SK-N-SH (cell line): ENCODE measurements around the gene ZFYVE27. TPM values are rescaled to one million over a fixed set of nuclear protein-coding genes. Genes with fewer than 3 reads are reported as not detected.

ENCODE experiments used
- CTCF ChIA-PET: fragments of 300-600, 350-600 bp; formaldehyde crosslinking; extraction: SDS; loops from one replicate; lab custom pipeline; 2021; lab: Yijun Ruan, JAX
- POLR2A ChIA-PET: fragments of 350-600 bp; sonication (Branson Sonifier 250); formaldehyde crosslinking; extraction: SDS; loops from one replicate; lab custom pipeline; 2020; ENCODE audit warnings: antibody characterized with exemption, inconsistent platforms; lab: Yijun Ruan, JAX
- DNase-seq: peaks from one replicate; pipeline ENCODE4 v3.0.0; 2012
- H2AFZ ChIP-seq: fragments of 200-600 bp; sonication (generic); 2 replicates; pipeline ENCODE4 v1.8.1; 2016; ENCODE audit warnings: antibody characterized with exemption, mild to moderate bottlenecking, low read depth
- H3F3A ChIP-seq: fragments of 200-600 bp; sonication (generic); replicated peaks from 2 replicates; pipeline ENCODE3; 2016; ENCODE audit warnings: antibody characterized with exemption, mild to moderate bottlenecking; ENCODE audit not compliant: insufficient read depth
- H3K27ac ChIP-seq, 2 experiments: fragments of 200-500 bp in 1 of 2; fragments of 200-600 bp in 1 of 2; sonication (Bioruptor generic) in 1 of 2; sonication (generic), shearing (Covaris generic) in 1 of 2; 2 replicates each; pipeline versions ENCODE4 v1.5.1 to v1.6.1; 2014 to 2016; ENCODE audit warnings: low read depth in 2 of 2, inconsistent platforms in 1 of 2, low read length in 1 of 2, mild to moderate bottlenecking in 1 of 2, mixed read lengths in 1 of 2
- H3K27me3 ChIP-seq: fragments of 200-600 bp; sonication (generic), shearing (Covaris generic); 2 replicates; pipeline ENCODE4 v1.6.1; 2016; ENCODE audit warnings: mixed run types; ENCODE audit not compliant: insufficient read depth
- H3K36me3 ChIP-seq, 2 experiments: fragments of 200-500 bp in 1 of 2; fragments of 200-600 bp in 1 of 2; sonication (Bioruptor generic) in 1 of 2; sonication (generic) in 1 of 2; replicated peaks in 1 of 2; 2 replicates each; pipeline versions ENCODE3 to v1.5.1; 2014 to 2016; ENCODE audit warnings: low read length in 1 of 2, mild to moderate bottlenecking in 1 of 2; ENCODE audit not compliant: insufficient read depth in 2 of 2, control insufficient read depth in 1 of 2
- H3K4me1 ChIP-seq, 2 experiments: fragments of 200-500 bp in 1 of 2; fragments of 200-600 bp in 1 of 2; sonication (Bioruptor generic) in 1 of 2; sonication (generic), shearing (Covaris generic) in 1 of 2; 2 replicates each; pipeline versions ENCODE4 v1.5.1 to v1.6.1; 2014 to 2016; ENCODE audit warnings: low read depth in 1 of 2, low read length in 1 of 2, mixed run types in 1 of 2; ENCODE audit not compliant: insufficient read depth in 2 of 2, control insufficient read depth in 1 of 2
- H3K4me2 ChIP-seq: fragments of 200-600 bp; sonication (generic), shearing (Covaris generic); 2 replicates; pipeline ENCODE4 v1.6.1; 2017; ENCODE audit warnings: mixed run types
- H3K4me3 ChIP-seq, 2 experiments: fragments of 200-500 bp in 1 of 2; fragments of 200-600 bp in 1 of 2; sonication (Bioruptor generic) in 1 of 2; sonication (generic), shearing (Covaris generic) in 1 of 2; 2 replicates each; pipeline versions ENCODE4 v1.5.1 to v1.8.1; 2014 to 2016; ENCODE audit warnings: low read depth in 2 of 2, inconsistent platforms in 1 of 2, low read length in 1 of 2, mild to moderate bottlenecking in 1 of 2, mixed read lengths in 1 of 2, moderate library complexity in 1 of 2
- H3K79me2 ChIP-seq: fragments of 200-600 bp; sonication (generic); 2 replicates; pipeline ENCODE4 v1.8.1; 2017; ENCODE audit warnings: mild to moderate bottlenecking; ENCODE audit not compliant: insufficient read depth
- H3K9ac ChIP-seq: fragments of 200-600 bp; sonication (generic); 2 replicates; pipeline ENCODE4 v1.6.1; 2017; ENCODE audit warnings: mixed run types
- H3K9me2 ChIP-seq: fragments of 200-600 bp; sonication (generic); 2 replicates; pipeline ENCODE4 v1.6.1; 2017; ENCODE audit warnings: mixed run types
- H3K9me3 ChIP-seq: fragments of 200-600 bp; sonication (generic); 2 replicates; pipeline ENCODE4 v1.6.1; 2017; ENCODE audit warnings: mixed run types, mild to moderate bottlenecking, moderate library complexity
- H4K20me1 ChIP-seq: fragments of 200-600 bp; sonication (generic); 2 replicates; pipeline ENCODE4 v1.6.1; 2017; ENCODE audit warnings: mild to moderate bottlenecking, mixed run types; ENCODE audit not compliant: insufficient read depth
- CHD2 ChIP-seq: fragments of 150-350 bp; IDR thresholded peaks from 2 replicates; pipeline ENCODE4 v1.6.1; 2018; ENCODE audit warnings: low read length; ENCODE audit not compliant: partially characterized antibody
- CTCF ChIP-seq: fragments of 200-600 bp; sonication (generic); IDR thresholded peaks from 2 replicates; pipeline ENCODE4 v1.6.1; 2017; ENCODE audit warnings: antibody characterized with exemption, mild to moderate bottlenecking, moderate library complexity
- ELF1 ChIP-seq: IDR thresholded peaks from 2 replicates; pipeline ENCODE4 v1.4.0; 2012
- FOXM1 ChIP-seq: IDR thresholded peaks from 2 replicates; pipeline ENCODE4 v1.4.0; 2012; ENCODE audit warnings: low read depth, mild to moderate bottlenecking
- GATA2 ChIP-seq: sonication (generic); formaldehyde crosslinking; IDR thresholded peaks from 2 replicates; pipeline ENCODE4 v1.5.0; 2020; ENCODE audit warnings: mild to moderate bottlenecking, missing genetic modification reagents
- IRF3 ChIP-seq: fragments of 150-350 bp; IDR thresholded peaks from 2 replicates; pipeline ENCODE4 v1.6.1; 2016; ENCODE audit warnings: mild to moderate bottlenecking, low read depth, low read length
- JUND ChIP-seq: IDR thresholded peaks from 2 replicates; pipeline ENCODE4 v1.4.0; 2012
- MAX ChIP-seq: IDR thresholded peaks from 2 replicates; pipeline ENCODE4 v1.4.0; 2012; ENCODE audit warnings: low read depth
- MXI1 ChIP-seq: IDR thresholded peaks from 2 replicates; pipeline ENCODE4 v1.6.1; 2012; ENCODE audit warnings: mild to moderate bottlenecking, low read depth, low read length, improper control_type of control experiment
- PBX3 ChIP-seq: IDR thresholded peaks from 2 replicates; pipeline ENCODE4; 2012
- RAD21 ChIP-seq: IDR thresholded peaks from 2 replicates; pipeline ENCODE4 v1.6.1; 2012; ENCODE audit warnings: mild to moderate bottlenecking, low read length
- RCOR1 ChIP-seq: fragments of 150-350 bp; IDR thresholded peaks from 2 replicates; pipeline ENCODE4 v1.6.1; 2017; ENCODE audit warnings: antibody characterized with exemption, low read length
- REST ChIP-seq: IDR thresholded peaks from 2 replicates; pipeline ENCODE4 v1.6.1; 2012; ENCODE audit warnings: mild to moderate bottlenecking, low read depth, low read length, moderate library complexity
- SIN3A ChIP-seq: IDR thresholded peaks from 2 replicates; pipeline ENCODE4 v1.6.1; 2012; ENCODE audit warnings: low read depth, mild to moderate bottlenecking, low read length, moderate library complexity, borderline replicate concordance
- TEAD4 ChIP-seq: IDR thresholded peaks from 2 replicates; pipeline ENCODE4 v1.4.0; 2012; ENCODE audit warnings: mild to moderate bottlenecking, borderline replicate concordance; ENCODE audit not compliant: insufficient read depth
- YY1 ChIP-seq: IDR thresholded peaks from 2 replicates; pipeline ENCODE4 v1.4.0; 2012; ENCODE audit warnings: low read depth, mild to moderate bottlenecking
- ZBTB33 ChIP-seq: IDR thresholded peaks from 2 replicates; pipeline ENCODE4 v1.4.0; 2012; ENCODE audit warnings: low read depth, borderline replicate concordance
- WGBS: methylation state at CpG from one replicate; pipeline ENCODE4 v1.1.6; 2017; ENCODE audit warnings: low lambda C conversion rate; 5-methylcytosine and 5-hydroxymethylcytosine counted together
- polyA plus RNA-seq, 3 experiments: library from polyadenylated mRNA; depleted of rRNA; stranded (reverse); fragments of >200 nt; gene quantifications; 2 replicates each; pipeline ENCODE4 v1.2.3, GENCODE V29; 2012

Gene ZFYVE27
- polyA plus RNA-seq, 1 of the 3 experiments (the other 2 are of a cell fraction) = 30.5 TPM

GRCh38 chr10:97732052-97732359 is 4.9 kb upstream of the ZFYVE27 start:
- H3K27me3 ChIP-seq = no peaks in the 10 kb centered on the region
- TF ChIP-seq RAD21 (no peak), ELF1 (no peak), MXI1 (0 out of 2 replicates have a peak, but pooled peaks have one; percentile 3)
- H3K79me2 ChIP-seq = no peaks in the 10 kb centered on the region
- no peaks in the 10 kb centered on the region for H3K9me2 ChIP-seq
- no peaks in the 10 kb centered on the region for H3F3A ChIP-seq
- no peaks in the 10 kb centered on the region for H3K9me3 ChIP-seq
- no peak for DNase-seq
- no peaks in the 10 kb centered on the region for H3K36me3 ChIP-seq
- H4K20me1 ChIP-seq = no peaks in the 10 kb centered on the region
- H2AFZ ChIP-seq = no peak overlapping the region
- 63% methylated on average over 4 of the region's 4 CpGs for whole genome bisulfite sequencing
- H3K4me1 ChIP-seq = peaks cover 0 to 3% of the 10 kb centered on the region in 2 experiments; a peak in 1 of 4 replicates
- ChIA-PET CTCF (interaction anchor here (0.8 to 15.2 kb wide), 11 partner anchors 12 to 160 kb away, joined by 3 to 687 read pairs (median 10); partner anchors contain the start of genes ANKRD2, AVPI1 and MARVELD1), POLR2A (no interaction called here)
- H3K4me2 ChIP-seq = no peak overlapping the region
- H3K9ac ChIP-seq = no peak overlapping the region
- H3K27ac ChIP-seq = no peak overlapping the region
- H3K4me3 ChIP-seq = peak overlapping the region in 1 of 2 experiments; percentile 10; a peak in 1 of 4 replicates

- Histone ChIP-seq H2AFZ (no peak overlapping the region), H4K20me1 (peaks cover 6% of the 10 kb centered on the region; the same call in 1 of the 2 replicates), H3K4me3 (no peak overlapping the region), H3K27me3 (no peaks in the 10 kb centered on the region), H3K9me3 (no peaks in the 10 kb centered on the region), H3K79me2 (peaks cover 12% of the 10 kb centered on the region), H3K9me2 (no peaks in the 10 kb centered on the region), H3K4me1 (peaks cover 0 to 10% of the 10 kb centered on the region in 2 experiments; a peak in 2 of 4 replicates), H3K36me3 (no peaks in the 10 kb centered on the region), H3K9ac (no peak overlapping the region), H3K27ac (no peak overlapping the region), H3F3A (no peaks in the 10 kb centered on the region), H3K4me2 (no peak overlapping the region)
- 58% methylated on average over 5 of the region's 5 CpGs for WGBS
- ChIA-PET POLR2A (no interaction called here), CTCF (interaction anchor here (2.2 to 15.2 kb wide), 5 partner anchors 20 to 161 kb away, joined by 10 to 687 read pairs (median 26); partner anchors contain the start of genes ANKRD2, AVPI1 and MARVELD1)
- DNase-seq = no peak
- no peak for TF ChIP-seq TEAD4
- no peak for TF ChIP-seq REST
- TF ChIP-seq RAD21 = no peak
- TF ChIP-seq ZBTB33 = no peak
- no peak for TF ChIP-seq FOXM1
- TF ChIP-seq SIN3A = no peak
- TF ChIP-seq JUND = no peak
- no peak for TF ChIP-seq MXI1
- no peak for TF ChIP-seq GATA2 (CRISPR knock-in tag)
- no peak for TF ChIP-seq IRF3
- no peak for TF ChIP-seq YY1
- no peak for TF ChIP-seq MAX
- no peak for TF ChIP-seq RCOR1
- TF ChIP-seq CHD2 = no peak
- TF ChIP-seq ELF1 = no peak
- no peak for TF ChIP-seq PBX3
- no peak for TF ChIP-seq CTCF
These were observed 3.7 kb upstream of the ZFYVE27 start for GRCh38 chr10:97733256-97733655.
